ENCODE measurements around the gene SLC9A9. TPM values are rescaled to one million over a fixed set of nuclear protein-coding genes. Genes with fewer than 3 reads are reported as not detected.

Gene SLC9A9
- total and polyA plus RNA-seq, 9 of the 15 experiments (the other 6 are each of a cell fraction or from before 2014, with no cell fraction given), result 0.03 to 0.13 TPM; not detected in 7

DNA sequence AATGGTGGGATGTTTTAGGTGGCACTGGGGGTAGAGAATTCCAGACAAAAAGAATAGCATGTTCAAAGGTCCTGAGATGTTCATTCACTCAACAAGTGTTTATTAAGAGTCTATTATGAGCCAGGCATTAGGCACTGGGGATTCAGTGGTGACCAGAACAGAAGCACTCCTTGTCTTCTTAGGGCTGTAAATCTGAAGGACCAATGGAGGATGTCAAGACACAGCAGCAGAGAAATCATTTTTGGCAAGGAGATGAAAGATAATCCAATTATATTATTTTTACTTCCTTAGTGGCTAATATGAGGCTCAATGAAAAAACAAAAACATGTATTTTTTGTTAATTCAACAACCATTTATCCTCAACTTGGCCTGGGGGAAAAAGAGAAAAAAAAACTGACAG, 218.5 kb downstream of the SLC9A9 start:
- POLR2A ChIA-PET, result interaction anchor here (0.6 kb wide), 1 partner anchor 193 kb away, joined by 3 read pairs; no protein-coding TSS in a partner anchor
- BruUV-seq (replicated peaks), result no TSS peak
- TF ChIP-seq ZZZ3 (IDR thresholded peaks at IDR 0.05) (no peak), MTA2 (IDR thresholded peaks at IDR 0.05; ENCODE audit: low read depth) (no peak), MCM5 (IDR thresholded peaks at IDR 0.05; ENCODE audit: low read depth) (no peak), RBBP5 (IDR thresholded peaks at IDR 0.05; ENCODE audit: borderline replicate concordance, insufficient read depth, low read length, poor library complexity, severe bottlenecking) (no peak), ARID1B (IDR thresholded peaks at IDR 0.05) (no peak), KDM5B (IDR thresholded peaks at IDR 0.05; ENCODE audit: insufficient replicate concordance, low read depth, low read length) (no peak), TAF9B (IDR thresholded peaks at IDR 0.05; ENCODE audit: partially characterized antibody) (no peak), BRCA1 (IDR thresholded peaks at IDR 0.05) (no peak), BRCA1 (CRISPR knock-in tag; IDR thresholded peaks at IDR 0.05) (no peak), TCF3 (CRISPR knock-in tag; IDR thresholded peaks at IDR 0.05) (no peak), BACH1 (tag; IDR thresholded peaks at IDR 0.05) (no peak), ZNF146 (CRISPR knock-in tag; IDR thresholded peaks at IDR 0.05; ENCODE audit: unreplicated experiment) (no peak)
- TF ChIP-seq, protein P1, sequence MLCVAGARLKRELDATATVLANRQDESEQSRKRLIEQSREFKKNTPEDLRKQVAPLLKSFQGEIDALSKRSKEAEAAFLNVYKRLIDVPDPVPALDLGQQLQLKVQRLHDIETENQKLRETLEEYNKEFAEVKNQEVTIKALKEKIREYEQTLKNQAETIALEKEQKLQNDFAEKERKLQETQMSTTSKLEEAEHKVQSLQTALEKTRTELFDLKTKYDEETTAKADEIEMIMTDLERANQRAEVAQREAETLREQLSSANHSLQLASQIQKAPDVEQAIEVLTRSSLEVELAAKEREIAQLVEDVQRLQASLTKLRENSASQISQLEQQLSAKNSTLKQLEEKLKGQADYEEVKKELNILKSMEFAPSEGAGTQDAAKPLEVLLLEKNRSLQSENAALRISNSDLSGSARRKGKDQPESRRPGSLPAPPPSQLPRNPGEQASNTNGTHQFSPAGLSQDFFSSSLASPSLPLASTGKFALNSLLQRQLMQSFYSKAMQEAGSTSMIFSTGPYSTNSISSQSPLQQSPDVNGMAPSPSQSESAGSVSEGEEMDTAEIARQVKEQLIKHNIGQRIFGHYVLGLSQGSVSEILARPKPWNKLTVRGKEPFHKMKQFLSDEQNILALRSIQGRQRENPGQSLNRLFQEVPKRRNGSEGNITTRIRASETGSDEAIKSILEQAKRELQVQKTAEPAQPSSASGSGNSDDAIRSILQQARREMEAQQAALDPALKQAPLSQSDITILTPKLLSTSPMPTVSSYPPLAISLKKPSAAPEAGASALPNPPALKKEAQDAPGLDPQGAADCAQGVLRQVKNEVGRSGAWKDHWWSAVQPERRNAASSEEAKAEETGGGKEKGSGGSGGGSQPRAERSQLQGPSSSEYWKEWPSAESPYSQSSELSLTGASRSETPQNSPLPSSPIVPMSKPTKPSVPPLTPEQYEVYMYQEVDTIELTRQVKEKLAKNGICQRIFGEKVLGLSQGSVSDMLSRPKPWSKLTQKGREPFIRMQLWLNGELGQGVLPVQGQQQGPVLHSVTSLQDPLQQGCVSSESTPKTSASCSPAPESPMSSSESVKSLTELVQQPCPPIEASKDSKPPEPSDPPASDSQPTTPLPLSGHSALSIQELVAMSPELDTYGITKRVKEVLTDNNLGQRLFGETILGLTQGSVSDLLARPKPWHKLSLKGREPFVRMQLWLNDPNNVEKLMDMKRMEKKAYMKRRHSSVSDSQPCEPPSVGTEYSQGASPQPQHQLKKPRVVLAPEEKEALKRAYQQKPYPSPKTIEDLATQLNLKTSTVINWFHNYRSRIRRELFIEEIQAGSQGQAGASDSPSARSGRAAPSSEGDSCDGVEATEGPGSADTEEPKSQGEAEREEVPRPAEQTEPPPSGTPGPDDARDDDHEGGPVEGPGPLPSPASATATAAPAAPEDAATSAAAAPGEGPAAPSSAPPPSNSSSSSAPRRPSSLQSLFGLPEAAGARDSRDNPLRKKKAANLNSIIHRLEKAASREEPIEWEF (CRISPR knock-in tag; IDR thresholded peaks at IDR 0.05), result no peak
- Histone ChIP-seq H3K27me3 (ENCODE audit: control insufficient read depth in 2 of 2, insufficient read depth in 2 of 2, low read length in 2 of 2) (no peaks in the 10 kb centered on the region), H4K20me1 (replicated peaks; ENCODE audit: control insufficient read depth, insufficient read depth, low read length) (no peaks in the 10 kb centered on the region), H3K9me1 (ENCODE audit: control insufficient read depth, insufficient read depth, low read length) (no peaks in the 10 kb centered on the region), H3K4me2 (ENCODE audit: insufficient read depth, low read length) (no peak overlapping the region), H3K27ac (ENCODE audit: extremely low read depth, low read depth, low read length) (no peak overlapping the region), H3K9ac (ENCODE audit: insufficient read depth in 1 of 2, low read depth in 2 of 2, low read length in 2 of 2) (no peak overlapping the region), H3K4me1 (replicated peaks in 1 of 2; ENCODE audit: control insufficient read depth in 2 of 2, insufficient read depth in 2 of 2, low read length in 2 of 2) (no peaks in the 10 kb centered on the region), H3K4me3 (no peak overlapping the region), H3K36me3 (ENCODE audit: control insufficient read depth, insufficient read depth, low read length) (no peaks in the 10 kb centered on the region), H2AFZ (ENCODE audit: low read depth, low read length) (no peak overlapping the region), H3K9me3 (replicated peaks; ENCODE audit: control insufficient read depth, insufficient read depth, low read depth, low read length) (no peaks in the 10 kb centered on the region), H3K79me2 (ENCODE audit: control insufficient read depth, insufficient read depth, low read length) (no peaks in the 10 kb centered on the region)
- in situ Hi-C loops (cut with MboI), result no loop called here
- CTCF ChIA-PET (ENCODE audit: low intra/inter-chr PET ratio), result no interaction called here
- FAIRE-seq (no peak), DNase-seq (ENCODE audit: extremely low read depth in 1 of 4, low spot score in 3 of 4) (no peak), ATAC-seq (no peak)
- intact Hi-C loops (cut with micrococcal nuclease), result no loop called here
